ENCODE data around the gene CNTNAP4.

Gene CNTNAP4

GRCh38 chr16:76346210-76346609, 69.0 kb downstream of the CNTNAP4 start:
- TF ChIP-seq Cebpa-rat (IDR thresholded peaks at IDR 0.05), result no peak

GRCh38 chr16:76351441-76351840, 74.2 kb downstream of the CNTNAP4 start:
- no peak overlapping the region for H3K4me2 ChIP-seq
- no peak for TF ChIP-seq Cebpa-rat (IDR thresholded peaks at IDR 0.05)
- H4K20me1 ChIP-seq, result no peaks in the 10 kb centered on the region
- H3K36me3 ChIP-seq, result no peaks in the 10 kb centered on the region
- no peak overlapping the region for H3K9ac ChIP-seq
- no peaks in the 10 kb centered on the region for H3K27me3 ChIP-seq
- H3K27ac ChIP-seq, result no peak overlapping the region
- H3K9me3 ChIP-seq, result no peaks in the 10 kb centered on the region
- H3K4me3 ChIP-seq, result no peak overlapping the region
- H3K4me1 ChIP-seq, result no peaks in the 10 kb centered on the region

More at GRCh38 chr16:76346210-76346609, 69.0 kb downstream of the CNTNAP4 start:
- no peaks in the 10 kb centered on the region for H3K27me3 ChIP-seq
- no peaks in the 10 kb centered on the region for H3K9me3 ChIP-seq
- no peak overlapping the region for H3K4me2 ChIP-seq
- H3K9ac ChIP-seq, result no peak overlapping the region
- H3K36me3 ChIP-seq, result no peaks in the 10 kb centered on the region
- no peak overlapping the region for H3K27ac ChIP-seq
- no peaks in the 10 kb centered on the region for H3K4me1 ChIP-seq
- H3K4me3 ChIP-seq, result no peak overlapping the region
- no peaks in the 10 kb centered on the region for H4K20me1 ChIP-seq

- Histone ChIP-seq H4K20me1 (no peaks in the 10 kb centered on the region), H3K4me3 (no peak overlapping the region), H3K36me3 (no peaks in the 10 kb centered on the region), H3K4me2 (no peak overlapping the region), H3K27me3 (no peaks in the 10 kb centered on the region), H3K9me3 (no peaks in the 10 kb centered on the region), H3K27ac (no peak overlapping the region), H3K9ac (no peak overlapping the region), H3K4me1 (no peaks in the 10 kb centered on the region)
- no peak for TF ChIP-seq Cebpa-rat (IDR thresholded peaks at IDR 0.05)
These were observed 83.2 kb downstream of the CNTNAP4 start for GRCh38 chr16:76360404-76360803.

- no peaks in the 10 kb centered on the region for H3K9me3 ChIP-seq
- H4K20me1 ChIP-seq, result no peaks in the 10 kb centered on the region
- TF ChIP-seq Cebpa-rat (IDR thresholded peaks at IDR 0.05), result no peak
- H3K27me3 ChIP-seq, result no peaks in the 10 kb centered on the region
- H3K4me1 ChIP-seq, result no peaks in the 10 kb centered on the region
- no peak overlapping the region for H3K4me3 ChIP-seq
- no peaks in the 10 kb centered on the region for H3K36me3 ChIP-seq
- H3K27ac ChIP-seq, result no peak overlapping the region
- H3K4me2 ChIP-seq, result no peak overlapping the region
- H3K9ac ChIP-seq, result no peak overlapping the region
These were observed 93.1 kb downstream of the CNTNAP4 start for GRCh38 chr16:76370344-76370743.

GRCh38 chr16:76371441-76371840, 94.2 kb downstream of the CNTNAP4 start:
- Histone ChIP-seq H3K4me1 (no peaks in the 10 kb centered on the region), H3K9me3 (no peaks in the 10 kb centered on the region), H4K20me1 (no peaks in the 10 kb centered on the region), H3K36me3 (no peaks in the 10 kb centered on the region), H3K4me2 (no peak overlapping the region), H3K27ac (no peak overlapping the region), H3K9ac (no peak overlapping the region), H3K4me3 (no peak overlapping the region), H3K27me3 (no peaks in the 10 kb centered on the region)
- TF ChIP-seq Cebpa-rat (IDR thresholded peaks at IDR 0.05), result no peak

GRCh38 chr16:76373998-76374397, 96.8 kb downstream of the CNTNAP4 start:
- H3K4me3 ChIP-seq, result no peak overlapping the region
- H3K4me1 ChIP-seq, result no peaks in the 10 kb centered on the region
- H3K27ac ChIP-seq, result no peak overlapping the region
- no peak for TF ChIP-seq Cebpa-rat (IDR thresholded peaks at IDR 0.05)
- H3K36me3 ChIP-seq, result no peaks in the 10 kb centered on the region
- no peaks in the 10 kb centered on the region for H3K9me3 ChIP-seq
- no peaks in the 10 kb centered on the region for H3K27me3 ChIP-seq
- no peak overlapping the region for H3K9ac ChIP-seq
- no peak overlapping the region for H3K4me2 ChIP-seq
- no peaks in the 10 kb centered on the region for H4K20me1 ChIP-seq

- H3K27ac ChIP-seq, result no peak overlapping the region
- H3K4me1 ChIP-seq, result no peaks in the 10 kb centered on the region
- H3K36me3 ChIP-seq, result no peaks in the 10 kb centered on the region
- no peak overlapping the region for H3K9ac ChIP-seq
- H3K4me3 ChIP-seq, result no peak overlapping the region
- TF ChIP-seq Cebpa-rat (IDR thresholded peaks at IDR 0.05), result no peak
- no peaks in the 10 kb centered on the region for H3K9me3 ChIP-seq
- H3K27me3 ChIP-seq, result no peaks in the 10 kb centered on the region
- no peaks in the 10 kb centered on the region for H4K20me1 ChIP-seq
- no peak overlapping the region for H3K4me2 ChIP-seq
These were observed 99.8 kb downstream of the CNTNAP4 start for GRCh38 chr16:76376988-76377387.

- H3K27ac ChIP-seq, result no peak overlapping the region
- H3K9ac ChIP-seq, result no peak overlapping the region
- no peaks in the 10 kb centered on the region for H3K27me3 ChIP-seq
- H3K4me2 ChIP-seq, result no peak overlapping the region
- peak; percentile 21; the same call in 1 of the 2 replicates for TF ChIP-seq Cebpa-rat (IDR thresholded peaks at IDR 0.05)
- no peaks in the 10 kb centered on the region for H4K20me1 ChIP-seq
- no peaks in the 10 kb centered on the region for H3K9me3 ChIP-seq
- H3K4me3 ChIP-seq, result no peak overlapping the region
- H3K36me3 ChIP-seq, result no peaks in the 10 kb centered on the region
- H3K4me1 ChIP-seq, result no peaks in the 10 kb centered on the region
These were observed 100.8 kb downstream of the CNTNAP4 start for GRCh38 chr16:76378020-76378419.

- no peak overlapping the region for H3K9ac ChIP-seq
- H3K4me1 ChIP-seq, result no peaks in the 10 kb centered on the region
- H3K4me3 ChIP-seq, result no peak overlapping the region
- H4K20me1 ChIP-seq, result no peaks in the 10 kb centered on the region
- H3K27me3 ChIP-seq, result no peaks in the 10 kb centered on the region
- no peaks in the 10 kb centered on the region for H3K9me3 ChIP-seq
- TF ChIP-seq Cebpa-rat (IDR thresholded peaks at IDR 0.05), result no peak
- no peaks in the 10 kb centered on the region for H3K36me3 ChIP-seq
- H3K4me2 ChIP-seq, result no peak overlapping the region
- no peak overlapping the region for H3K27ac ChIP-seq
These were observed 103.9 kb downstream of the CNTNAP4 start for GRCh38 chr16:76381096-76381495.

- no peak overlapping the region for H3K9ac ChIP-seq
- no peaks in the 10 kb centered on the region for H3K9me3 ChIP-seq
- H3K4me2 ChIP-seq, result no peak overlapping the region
- H4K20me1 ChIP-seq, result no peaks in the 10 kb centered on the region
- no peak overlapping the region for H3K4me3 ChIP-seq
- no peaks in the 10 kb centered on the region for H3K27me3 ChIP-seq
- H3K27ac ChIP-seq, result no peak overlapping the region
- no peak for TF ChIP-seq Cebpa-rat (IDR thresholded peaks at IDR 0.05)
- H3K4me1 ChIP-seq, result no peaks in the 10 kb centered on the region
- no peaks in the 10 kb centered on the region for H3K36me3 ChIP-seq
These were observed 108.5 kb downstream of the CNTNAP4 start for GRCh38 chr16:76385601-76386230.

GRCh38 chr16:76386784-76387183, 109.6 kb downstream of the CNTNAP4 start:
- H3K4me2 ChIP-seq, result no peak overlapping the region
- H4K20me1 ChIP-seq, result no peaks in the 10 kb centered on the region
- H3K4me3 ChIP-seq, result no peak overlapping the region
- no peaks in the 10 kb centered on the region for H3K9me3 ChIP-seq
- H3K27me3 ChIP-seq, result no peaks in the 10 kb centered on the region
- H3K36me3 ChIP-seq, result no peaks in the 10 kb centered on the region
- no peak overlapping the region for H3K27ac ChIP-seq
- no peaks in the 10 kb centered on the region for H3K4me1 ChIP-seq
- no peak for TF ChIP-seq Cebpa-rat (IDR thresholded peaks at IDR 0.05)
- no peak overlapping the region for H3K9ac ChIP-seq

Measured in BLaER1 (cell line).